ENCODE measurements around the gene SH3GL1. TPM values are rescaled to one million over a fixed set of nuclear protein-coding genes. Genes with fewer than 3 reads are reported as not detected.
A peak's percentile ranks its signal among the peaks of the same experiment; 100 is the strongest.

Gene SH3GL1
- total and polyA plus RNA-seq, 2 experiments from 2014 or later, result 81.7 to 114 TPM

GRCh38 chr19:4347521-4347920 is 52.8 kb downstream of the SH3GL1 start:
- Histone ChIP-seq H3K36me3 (replicated peaks; ENCODE audit: insufficient read depth, low read depth) (no peaks in the 10 kb centered on the region), H3K4me2 (no peak overlapping the region), H3K4me3 (no peak overlapping the region), H3K9me3 (ENCODE audit: low read depth) (no peaks in the 10 kb centered on the region), H3K27ac (no peak overlapping the region), H3K79me2 (peaks cover 7% of the 10 kb centered on the region), H3K4me1 (ENCODE audit: insufficient read depth) (peaks cover 6% of the 10 kb centered on the region), H2AFZ (no peak overlapping the region), H3K27me3 (no peaks in the 10 kb centered on the region), H3K9me2 (replicated peaks; ENCODE audit: insufficient read depth) (no peaks in the 10 kb centered on the region), H4K20me1 (ENCODE audit: insufficient read depth, poor library complexity, severe bottlenecking) (no peaks in the 10 kb centered on the region)
- TF ChIP-seq CTCF (IDR thresholded peaks at IDR 0.05; ENCODE audit: poor library complexity) (no peak), EZH2phosphoT487 (IDR thresholded peaks at IDR 0.05; ENCODE audit: low read depth, severe bottlenecking, unreplicated experiment) (no peak), EZH2 (IDR thresholded peaks at IDR 0.05; ENCODE audit: borderline replicate concordance) (no peak)
- DNase-seq (ENCODE audit: low spot score), result no peak
- WGBS (ENCODE audit: low lambda C conversion rate, missing lambda C conversion rate), result 80% methylated on average over 6 of the region's 6 CpGs

- no peak for TF ChIP-seq EZH2 (IDR thresholded peaks at IDR 0.05; ENCODE audit: borderline replicate concordance)
- TF ChIP-seq CTCF (IDR thresholded peaks at IDR 0.05; ENCODE audit: poor library complexity), result no peak
- no peak for TF ChIP-seq EZH2phosphoT487 (IDR thresholded peaks at IDR 0.05; ENCODE audit: low read depth, severe bottlenecking, unreplicated experiment)
- H2AFZ ChIP-seq, result no peak overlapping the region
- no peaks in the 10 kb centered on the region for H4K20me1 ChIP-seq (ENCODE audit: insufficient read depth, poor library complexity, severe bottlenecking)
- 88% methylated on average over 6 of the region's 6 CpGs for WGBS (ENCODE audit: low lambda C conversion rate, missing lambda C conversion rate)
- H3K36me3 ChIP-seq (replicated peaks; ENCODE audit: insufficient read depth, low read depth), result no peaks in the 10 kb centered on the region
- H3K4me2 ChIP-seq, result no peak overlapping the region
- DNase-seq (ENCODE audit: low spot score), result no peak
- H3K27me3 ChIP-seq, result no peaks in the 10 kb centered on the region
- H3K9me2 ChIP-seq (replicated peaks; ENCODE audit: insufficient read depth), result no peaks in the 10 kb centered on the region
- H3K4me3 ChIP-seq, result no peak overlapping the region
- peaks cover 7% of the 10 kb centered on the region for H3K79me2 ChIP-seq
- no peak overlapping the region for H3K27ac ChIP-seq
- peaks cover 15% of the 10 kb centered on the region for H3K4me1 ChIP-seq (ENCODE audit: insufficient read depth)
- no peaks in the 10 kb centered on the region for H3K9me3 ChIP-seq (ENCODE audit: low read depth)
Measured at GRCh38 chr19:4346020-4346383, 54.3 kb downstream of the SH3GL1 start.

GRCh38 chr19:4345342-4346019 is 54.9 kb downstream of the SH3GL1 start:
- H3K9me2 ChIP-seq (replicated peaks; ENCODE audit: insufficient read depth), result no peaks in the 10 kb centered on the region
- H3K9me3 ChIP-seq (ENCODE audit: low read depth), result no peaks in the 10 kb centered on the region
- H3K4me1 ChIP-seq (ENCODE audit: insufficient read depth), result peaks cover 20% of the 10 kb centered on the region
- 89% methylated on average over 15 of the region's 15 CpGs for WGBS (ENCODE audit: low lambda C conversion rate, missing lambda C conversion rate)
- H3K27ac ChIP-seq, result no peak overlapping the region
- peaks cover 7% of the 10 kb centered on the region for H3K79me2 ChIP-seq
- peak; percentile 19 for DNase-seq (ENCODE audit: low spot score)
- no peak overlapping the region for H3K4me2 ChIP-seq
- H4K20me1 ChIP-seq (ENCODE audit: insufficient read depth, poor library complexity, severe bottlenecking), result no peaks in the 10 kb centered on the region
- TF ChIP-seq CTCF (IDR thresholded peaks at IDR 0.05; ENCODE audit: poor library complexity) (no peak), EZH2phosphoT487 (IDR thresholded peaks at IDR 0.05; ENCODE audit: low read depth, severe bottlenecking, unreplicated experiment) (no peak), EZH2 (IDR thresholded peaks at IDR 0.05; ENCODE audit: borderline replicate concordance) (no peak)
- no peak overlapping the region for H2AFZ ChIP-seq
- no peaks in the 10 kb centered on the region for H3K36me3 ChIP-seq (replicated peaks; ENCODE audit: insufficient read depth, low read depth)
- H3K4me3 ChIP-seq, result no peak overlapping the region
- H3K27me3 ChIP-seq, result no peaks in the 10 kb centered on the region

All from hepatocyte (in vitro differentiated cells).